AG09319 (cell line): ENCODE data around the gene LDLR.
"Not testable (repeated sequence)": the region's sequence is repeated elsewhere in the genome, so short reads cannot be mapped to it uniquely, and the experiment has no call there.

ENCODE experiments used
- DNase-seq: peaks from one replicate; pipeline ENCODE4 v3.0.0-alpha.2; 2010; ENCODE audit warnings: low read depth; ENCODE audit errors: extremely low read depth
- CTCF ChIP-seq: IDR thresholded peaks from 2 replicates; pipeline ENCODE4 v1.5.1; 2011; ENCODE audit warnings: low read depth, mild to moderate bottlenecking, inconsistent platforms, low read length, moderate library complexity

LDLR gene

GRCh38 chr19:11151181-11151580 lies 61.9 kb downstream of the LDLR start:
- DNase-seq: no peak
- TF ChIP-seq CTCF: no peak

DNA sequence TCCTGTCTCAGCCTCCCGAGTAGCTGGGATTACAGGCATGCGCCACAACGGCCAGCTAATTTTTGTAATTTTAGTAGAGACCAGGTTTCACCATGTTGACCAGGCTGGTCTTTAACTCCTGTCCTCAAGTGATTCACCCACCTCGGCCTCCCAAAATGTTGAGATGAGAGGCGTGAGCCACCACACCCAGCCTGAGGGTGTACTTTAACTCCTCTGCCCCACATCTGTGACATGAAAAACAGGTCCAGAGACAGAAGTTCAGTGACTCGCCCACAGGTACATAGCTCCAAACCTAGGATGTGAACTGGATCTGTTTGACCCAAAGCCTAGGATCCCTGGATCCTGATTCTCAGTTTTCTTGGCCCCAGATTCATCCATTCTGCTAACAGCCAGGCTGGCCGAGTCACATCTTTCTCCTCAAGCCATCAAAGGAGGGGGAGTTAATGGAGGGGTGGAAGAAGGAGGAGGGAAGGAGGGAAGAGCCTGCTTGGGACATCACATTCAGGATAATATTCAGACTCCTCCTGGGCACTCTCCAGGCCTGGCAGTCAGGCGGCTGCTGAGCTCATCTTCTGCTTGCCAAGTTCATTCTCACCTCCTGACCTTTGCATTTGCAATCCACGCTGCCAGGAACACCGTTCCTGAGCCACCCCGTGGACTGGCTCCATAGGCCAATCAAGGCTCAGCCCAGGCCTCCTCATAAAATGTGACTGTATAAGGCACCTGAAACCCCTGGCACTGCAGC lies 63.2 kb downstream of the LDLR start:
- TF ChIP-seq CTCF: no peak; the same call in 1 of the 2 replicates
- no peak for DNase-seq

DNA sequence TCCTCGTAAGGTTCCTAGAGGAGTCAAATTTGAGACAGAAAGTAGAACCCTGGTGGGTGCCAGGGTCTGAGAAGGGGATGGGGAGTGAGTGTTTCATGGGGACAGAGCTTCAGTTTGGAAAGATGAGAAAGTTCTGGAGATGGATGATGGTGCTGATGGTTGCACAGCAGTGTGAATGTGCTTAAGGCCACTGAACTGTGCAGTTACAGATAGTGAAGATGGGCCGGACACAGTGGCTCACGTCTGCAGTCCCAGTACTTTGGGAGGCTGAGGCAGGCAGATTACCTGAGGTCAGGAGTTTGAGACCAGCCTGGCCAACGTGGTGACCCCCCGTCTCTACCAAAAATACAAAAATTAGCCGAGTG lies 65.4 kb downstream of the LDLR start:
- no peak for DNase-seq
- TF ChIP-seq CTCF: no peak

DNA sequence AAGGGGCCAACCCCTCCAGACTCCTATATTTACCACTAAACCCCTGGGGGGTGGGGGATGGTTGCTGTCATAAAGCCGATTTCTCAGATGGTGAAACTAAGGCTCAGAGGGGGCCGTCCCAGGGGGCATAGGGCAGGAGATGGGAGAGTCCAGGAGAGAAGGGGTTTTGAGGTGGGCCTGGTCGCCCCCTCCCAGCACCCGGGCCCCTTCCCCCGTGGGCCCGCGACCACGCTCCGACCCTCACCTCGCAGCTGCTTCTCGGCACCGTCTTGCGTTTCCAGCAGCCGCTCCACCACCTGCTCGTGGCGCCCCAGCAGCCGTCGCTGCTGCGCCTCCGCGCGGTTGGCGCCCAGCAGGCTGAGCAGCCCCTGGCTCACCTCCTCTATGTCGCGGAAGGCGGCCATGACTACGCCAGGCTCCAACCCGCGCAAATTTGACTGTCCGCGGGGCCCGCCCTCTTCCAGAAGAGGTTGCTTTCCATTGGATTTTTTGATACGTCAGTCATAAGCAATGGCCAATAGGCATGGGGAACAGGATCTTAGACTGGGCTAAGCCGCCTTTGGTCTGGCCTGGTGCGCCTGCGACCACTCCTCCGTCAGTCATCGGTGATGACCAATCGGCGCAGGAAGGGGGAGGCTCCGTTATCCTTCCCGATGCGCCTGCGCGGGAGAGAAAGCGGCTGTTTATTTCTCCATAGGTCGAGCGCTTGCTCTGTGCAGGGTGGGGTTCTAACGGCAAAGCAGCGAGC lies 66.3 kb downstream of the LDLR start, which contains the start of gene SPC24:
SPC24 (minus strand) TSS at position 410 of the 748 bp plus-strand sequence; CDS start at position 404, 6 bp downstream.
- TF ChIP-seq CTCF: no peak
- peak; percentile 98 for DNase-seq

DNA sequence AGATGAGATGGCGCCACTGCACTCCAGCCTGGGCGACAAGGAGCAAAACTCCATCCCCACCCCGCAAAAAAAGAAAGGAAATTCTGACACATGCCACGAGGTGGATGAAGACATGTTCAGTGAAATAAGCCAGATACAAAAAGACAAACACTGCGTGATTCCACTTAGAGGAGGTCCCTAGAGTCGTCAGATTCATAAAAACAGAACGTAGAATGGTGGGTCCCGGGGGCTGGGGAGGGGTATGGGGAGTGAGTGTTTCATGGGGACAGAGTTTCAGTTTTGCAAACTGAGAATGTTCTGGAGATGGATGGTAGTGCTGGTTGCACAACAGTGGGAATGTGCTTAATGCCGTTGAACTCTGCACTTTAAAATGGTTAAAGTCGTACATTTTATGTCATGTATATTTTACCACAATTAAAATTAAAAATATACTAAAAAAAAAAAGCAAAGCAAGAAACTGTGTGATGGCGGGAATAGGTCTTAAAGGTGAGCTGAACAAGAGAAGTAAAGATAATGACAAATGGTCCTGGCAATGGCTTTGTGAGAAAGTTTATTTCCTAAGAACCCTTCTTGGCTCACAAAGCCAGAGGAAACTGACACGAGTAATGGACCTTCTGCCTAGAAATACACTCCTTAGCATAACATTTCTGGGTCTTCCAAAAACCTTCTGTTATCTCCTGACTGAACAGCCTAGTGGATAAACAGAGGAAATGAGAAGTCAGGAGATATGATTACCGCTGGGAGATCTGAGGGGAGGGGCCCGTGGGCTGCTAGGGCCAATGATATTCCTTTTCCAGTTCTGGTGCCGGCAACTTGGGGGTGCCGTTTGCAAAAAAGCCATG lies 70.6 kb downstream of the LDLR start:
- no peak for TF ChIP-seq CTCF
- no peak for DNase-seq

DNA sequence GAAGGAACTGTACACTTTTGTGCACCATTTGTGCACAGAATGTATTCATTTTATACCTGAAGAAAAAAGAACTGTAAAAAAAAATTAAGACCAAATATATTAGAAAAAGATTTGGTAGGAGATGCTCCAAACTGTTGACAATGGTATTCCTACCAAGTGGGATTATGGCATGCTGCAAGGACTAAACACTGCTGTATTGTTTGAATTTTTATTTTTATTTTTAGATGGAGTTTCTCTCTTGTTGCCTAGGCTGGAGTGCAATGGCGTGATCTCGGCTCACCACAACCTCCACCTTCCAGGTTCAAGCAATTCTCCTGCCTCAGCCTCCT lies 71.1 kb downstream of the LDLR start:
- DNase-seq: not testable (repeated sequence)

DNA sequence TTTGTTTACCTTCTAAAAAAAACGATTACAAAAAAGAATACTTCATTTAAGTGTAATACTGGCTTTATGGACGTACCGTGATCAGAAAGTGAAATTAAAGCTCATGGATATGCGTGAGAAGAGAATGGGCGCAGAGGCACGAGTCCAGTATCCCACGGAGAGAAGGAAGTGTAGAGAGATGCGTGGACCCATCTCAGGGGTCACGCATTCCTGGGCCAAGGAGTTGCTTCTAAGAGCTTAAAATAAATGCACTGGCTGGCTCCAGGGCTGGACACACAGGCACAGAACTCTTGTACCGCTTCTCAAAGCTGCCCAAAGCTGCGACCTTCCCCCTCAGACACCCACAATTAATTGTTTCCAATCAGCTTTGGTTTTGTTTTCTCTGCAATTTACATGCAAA lies 75.0 kb downstream of the LDLR start:
- no peak for DNase-seq
- no peak for TF ChIP-seq CTCF
